Left lung (tissue), 10 donors: ENCODE results near the gene RAVER1. TPM values are rescaled to one million over a fixed set of nuclear protein-coding genes. Genes with fewer than 3 reads are reported as not detected.

Experiments used
- ATAC-seq: fragments of 200-7000 bp; cut with Tn5 transposase; one replicate; pipeline ENCODE4 v1.9.1; 2020; ENCODE audit warnings: moderate library complexity
- DNase-seq, 4 donors: peaks; one replicate each; pipeline ENCODE4 v3.0.0-alpha.2; 2013 to 2020
- H3K27ac ChIP-seq, 2 donors: fragments of 200-600 bp; sonication (generic) in 1 of 2; one replicate each; pipeline versions ENCODE4 v1.5.0 to v1.8.0; 2020 to 2021
- H3K27me3 ChIP-seq, 2 donors: fragments of 200-600 bp; sonication (generic) in 1 of 2; one replicate each; pipeline versions ENCODE4 v1.5.0 to v1.8.0; 2020 to 2021
- H3K36me3 ChIP-seq, 2 donors: fragments of 200-600 bp; sonication (generic) in 1 of 2; one replicate each; pipeline versions ENCODE4 v1.5.0 to v1.8.0; 2020 to 2021
- H3K4me1 ChIP-seq, 2 donors: fragments of 200-600 bp; one replicate each; pipeline ENCODE4 v1.8.0; 2021
- H3K4me3 ChIP-seq, 2 donors: fragments of 200-600 bp; sonication (generic) in 1 of 2; one replicate each; pipeline versions ENCODE4 v1.5.0 to v1.8.0; 2020 to 2021; ENCODE audit warnings: mild to moderate bottlenecking in 1 of 2
- H3K9me3 ChIP-seq, 2 donors: fragments of 200-600 bp; sonication (generic) in 1 of 2; one replicate each; pipeline versions ENCODE4 v1.5.0 to v1.8.0; 2020 to 2021
- CTCF ChIP-seq, 2 donors: fragments of 200-600 bp; sonication (generic) in 1 of 2; IDR thresholded peaks; one replicate each; pipeline versions ENCODE4 v1.5.0 to v1.8.0; 2021; ENCODE audit warnings: antibody characterized with exemption in 2 of 2
- intact Hi-C, 2 donors: fragments of 100-400 bp; cut with DNase I; formaldehyde crosslinking; loops; one replicate each; pipeline versions ENCODE4 v1.11.2 to v1.14.2; 2022
- polyA plus RNA-seq, 6 donors: library from polyadenylated mRNA; unstranded; fragments of 120-200 nt; gene quantifications; one replicate each; pipeline ENCODE4 v1.2.1, GENCODE V29; 2013; ENCODE audit not compliant: insufficient read length in 6 of 6
- total RNA-seq, 2 donors: library from RNA; stranded (reverse); fragmentation: NEBNext Ultra II Directional; extraction: Animal tissue kit (Norgen Biotek cat#: 25700); gene quantifications; one replicate each; pipeline ENCODE4 v1.2.1, GENCODE V29; 2021
- donor health status: DM: no; HTN: yes; CAD: no.
- donor health status: DM: no; HTN: no; CAD: no.

Gene RAVER1
- total and polyA plus RNA-seq, 8 donors, result 21.6 to 39.0 (median 29.7) TPM

- no peaks in the 10 kb centered on the region for H3K9me3 ChIP-seq
- TF ChIP-seq CTCF (IDR thresholded peaks at IDR 0.05), result no peak
- H3K27ac ChIP-seq, result no peak overlapping the region
- DNase-seq, result no peak
- intact Hi-C loops, result no loop called here
- ATAC-seq, result no peak
- H3K4me1 ChIP-seq, result peaks cover 0 to under 1% of the 10 kb centered on the region in 2 donors
- peaks cover 3 to 100% of the 10 kb centered on the region in 2 donors for H3K36me3 ChIP-seq
- no peaks in the 10 kb centered on the region for H3K27me3 ChIP-seq
- H3K4me3 ChIP-seq, result no peak overlapping the region
Observed at GRCh38 chr19:10321417-10321797, 11.9 kb downstream of the RAVER1 start.

- Histone ChIP-seq H3K27me3 (no peaks in the 10 kb centered on the region), H3K27ac (no peak overlapping the region), H3K9me3 (no peaks in the 10 kb centered on the region), H3K4me1 (peaks cover 4 to 6% of the 10 kb centered on the region in 2 donors), H3K36me3 (peaks cover 3 to 98% of the 10 kb centered on the region in 2 donors), H3K4me3 (no peak overlapping the region)
- ATAC-seq, result no peak
- TF ChIP-seq CTCF (IDR thresholded peaks at IDR 0.05), result no peak
- intact Hi-C loops, result no loop called here
- no peak for DNase-seq
Observed at GRCh38 chr19:10320602-10321416, 12.5 kb downstream of the RAVER1 start.

GRCh38 chr19:10318807-10319682 lies 14.3 kb downstream of the RAVER1 start:
- Histone ChIP-seq H3K4me1 (peaks cover 4 to 19% of the 10 kb centered on the region in 2 donors), H3K36me3 (peaks cover 0 to 81% of the 10 kb centered on the region in 2 donors), H3K4me3 (no peak overlapping the region), H3K9me3 (no peaks in the 10 kb centered on the region), H3K27me3 (no peaks in the 10 kb centered on the region), H3K27ac (no peak overlapping the region)
- TF ChIP-seq CTCF (IDR thresholded peaks at IDR 0.05), result no peak
- ATAC-seq (no peak), DNase-seq (no peak)
- intact Hi-C loops, result no loop called here

GRCh38 chr19:10317857-10318462 lies 15.4 kb downstream of the RAVER1 start:
- Histone ChIP-seq H3K4me3 (no peak overlapping the region), H3K9me3 (no peaks in the 10 kb centered on the region), H3K36me3 (peaks cover 0 to 70% of the 10 kb centered on the region in 2 donors), H3K27me3 (no peaks in the 10 kb centered on the region), H3K4me1 (peaks cover 4 to 19% of the 10 kb centered on the region in 2 donors), H3K27ac (no peak overlapping the region)
- DNase-seq (no peak), ATAC-seq (no peak)
- intact Hi-C loops, result no loop called here
- TF ChIP-seq CTCF (IDR thresholded peaks at IDR 0.05), result no peak
